ENCODE data around the gene IFI16. TPM values are rescaled to one million over a fixed set of nuclear protein-coding genes. Genes with fewer than 3 reads are reported as not detected.

The IFI16 gene
- total and polyA plus RNA-seq, 2 donors (not counting 3 experiments of a cell fraction or from before 2014, with no cell fraction given), result 52.8 to 183 TPM

GRCh38 chr1:159012495-159012894, 2.8 kb downstream of the IFI16 start:
- no TSS peak for BruUV-seq (replicated peaks)
- TF ChIP-seq POLR2AphosphoS5 (IDR thresholded peaks at IDR 0.05; ENCODE audit: insufficient read depth, low read depth, low read length), result no peak
- TF ChIP-seq, protein P1, sequence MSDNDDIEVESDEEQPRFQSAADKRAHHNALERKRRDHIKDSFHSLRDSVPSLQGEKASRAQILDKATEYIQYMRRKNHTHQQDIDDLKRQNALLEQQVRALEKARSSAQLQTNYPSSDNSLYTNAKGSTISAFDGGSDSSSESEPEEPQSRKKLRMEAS (IDR thresholded peaks at IDR 0.05; ENCODE audit: insufficient read depth, insufficient read length), result peak; percentile 6
- no peak for TF ChIP-seq GATA2 (IDR thresholded peaks at IDR 0.05; ENCODE audit: insufficient read depth, insufficient read length, low read depth, low read length)
- Histone ChIP-seq H3K9me3 (replicated peaks; ENCODE audit: control insufficient read depth, insufficient read depth, low read length) (no peaks in the 10 kb centered on the region), H3K9ac (replicated peaks; ENCODE audit: extremely low read depth, insufficient read depth, low read length) (peak overlapping the region; percentile 99), H2AFZ (ENCODE audit: low read depth, low read length) (no peak overlapping the region), H3K36me3 (ENCODE audit: control insufficient read depth in 2 of 2, extremely low read depth in 1 of 2, insufficient read depth in 2 of 2, low read length in 2 of 2) (peaks cover 9 to 11% of the 10 kb centered on the region in 2 experiments), H3K4me2 (ENCODE audit: insufficient read depth, low read length) (peak overlapping the region; percentile 99), H3K27me3 (ENCODE audit: control insufficient read depth in 2 of 2, insufficient read depth in 2 of 2, low read length in 2 of 2) (no peaks in the 10 kb centered on the region), H3K9me1 (replicated peaks; ENCODE audit: control insufficient read depth, extremely low read depth, insufficient read depth, low read length) (no peaks in the 10 kb centered on the region), H3K79me2 (ENCODE audit: control insufficient read depth, insufficient read depth, low read length) (peaks cover 63% of the 10 kb centered on the region), H3K4me3 (replicated peaks in 1 of 3; ENCODE audit: insufficient read depth in 1 of 3, low read depth in 1 of 3, low read length in 3 of 3) (peak overlapping the region; percentile 56 to 99 (median 99)), H3K27ac (ENCODE audit: insufficient read depth, low read depth, low read length) (peak overlapping the region; percentile 56), H3K4me1 (ENCODE audit: control insufficient read depth, extremely low read depth, insufficient read depth, low read length) (peaks cover 59% of the 10 kb centered on the region), H4K20me1 (replicated peaks; ENCODE audit: control insufficient read depth, extremely low read depth, insufficient read depth, low read length) (no peaks in the 10 kb centered on the region)
- dilution Hi-C loops (cut with MboI; ENCODE audit: extremely low pct_ligation_motif_present, low sequenced_read_pairs) (no loop called here), intact Hi-C loops (cut with micrococcal nuclease) (loop anchor here (5.0 to 10.0 kb wide), 2 partner anchors 582 to 910 kb away; no protein-coding TSS in a partner anchor)
- FAIRE-seq (peak; percentile 87), DNase-seq (ENCODE audit: low read depth, low spot score) (peak; percentile 76)
- POLR2A ChIA-PET, result no interaction called here
- CTCF ChIA-PET, result no interaction called here

DNA sequence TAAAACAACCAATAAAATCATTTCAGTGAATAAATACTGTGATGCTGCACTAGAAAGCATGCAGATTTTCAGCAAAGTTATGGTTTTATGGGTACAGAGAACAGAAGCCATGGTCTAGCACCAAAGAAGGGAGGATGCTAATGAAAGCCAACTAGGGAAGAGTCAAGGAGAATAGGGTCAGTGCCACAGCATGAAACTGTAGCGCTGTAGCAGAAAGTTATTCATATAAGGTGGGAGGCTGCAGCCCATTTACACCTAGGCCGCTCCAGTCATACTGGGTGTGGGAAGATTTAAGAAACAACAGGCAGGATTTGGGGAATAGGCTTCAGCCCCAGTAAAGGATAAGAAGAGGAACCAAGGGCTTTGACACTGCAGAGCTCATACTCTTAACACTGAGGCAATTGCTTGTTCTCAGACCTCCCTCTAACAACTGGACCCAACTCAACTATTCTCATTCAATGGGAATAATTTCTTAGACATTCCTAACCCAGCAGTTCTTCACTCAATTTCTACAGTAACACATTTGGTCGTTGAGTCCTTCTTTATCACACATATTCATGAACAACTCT, 4.4 kb downstream of the IFI16 start:
- dilution Hi-C loops (cut with MboI; ENCODE audit: extremely low pct_ligation_motif_present, low sequenced_read_pairs) (no loop called here), intact Hi-C loops (cut with micrococcal nuclease) (loop anchor here (5.0 to 10.0 kb wide), 2 partner anchors 581 to 908 kb away; no protein-coding TSS in a partner anchor)
- TF ChIP-seq JUN (IDR thresholded peaks at IDR 0.05; ENCODE audit: borderline replicate concordance, insufficient read depth, insufficient read length, low read depth) (no peak), POLR2A (IDR thresholded peaks at IDR 0.05; ENCODE audit: low read depth, low read length) (peak; percentile 33)
- no peaks in the 10 kb centered on the region for H3K9me3 ChIP-seq (replicated peaks; ENCODE audit: control insufficient read depth, insufficient read depth, low read length)
- no peak for DNase-seq (ENCODE audit: low read depth, low spot score)
- no peak overlapping the region for H3K9ac ChIP-seq (replicated peaks; ENCODE audit: extremely low read depth, insufficient read depth, low read length)
- H3K9me1 ChIP-seq (replicated peaks; ENCODE audit: control insufficient read depth, extremely low read depth, insufficient read depth, low read length), result no peaks in the 10 kb centered on the region
- peak overlapping the region; percentile 8 for H3K4me2 ChIP-seq (ENCODE audit: insufficient read depth, low read length)
- H4K20me1 ChIP-seq (replicated peaks; ENCODE audit: control insufficient read depth, extremely low read depth, insufficient read depth, low read length), result no peaks in the 10 kb centered on the region
- no peak for FAIRE-seq
- H3K27me3 ChIP-seq (ENCODE audit: control insufficient read depth in 2 of 2, insufficient read depth in 2 of 2, low read length in 2 of 2), result no peaks in the 10 kb centered on the region
- H3K27ac ChIP-seq (ENCODE audit: insufficient read depth, low read depth, low read length), result no peak overlapping the region
- no peak overlapping the region for H3K4me3 ChIP-seq (replicated peaks in 1 of 3; ENCODE audit: insufficient read depth in 1 of 3, low read depth in 1 of 3, low read length in 3 of 3)
- ChIA-PET POLR2A (no interaction called here), CTCF (no interaction called here)
- no TSS peak for BruUV-seq (replicated peaks)
- H3K79me2 ChIP-seq (ENCODE audit: control insufficient read depth, insufficient read depth, low read length), result peaks cover 76% of the 10 kb centered on the region
- H2AFZ ChIP-seq (ENCODE audit: low read depth, low read length), result no peak overlapping the region
- H3K4me1 ChIP-seq (ENCODE audit: control insufficient read depth, extremely low read depth, insufficient read depth, low read length), result peaks cover 57% of the 10 kb centered on the region
- peaks cover 14 to 25% of the 10 kb centered on the region in 2 experiments for H3K36me3 ChIP-seq (ENCODE audit: control insufficient read depth in 2 of 2, extremely low read depth in 1 of 2, insufficient read depth in 2 of 2, low read length in 2 of 2)

All from endothelial cell of umbilical vein (primary cell).